IMR-90 (cell line): ENCODE results near the gene PMS1. TPM values are rescaled to one million over a fixed set of nuclear protein-coding genes. Genes with fewer than 3 reads are reported as not detected.

Experiments
- ATAC-seq: fragments of 200-7000 bp; cut with Tn5 transposase; 2 replicates; pipeline ENCODE4 v1.9.1; 2020; ENCODE audit warnings: low read depth, mild to moderate bottlenecking, moderate library complexity
- BruUV-seq: library from RNA; stranded (reverse); fragments of 400-500 nt; replicated peaks from 2 replicates; lab custom pipeline; 2021; lab: Mats Ljungman, UMichigan
- CTCF ChIA-PET: fragments of 300-600 bp; formaldehyde crosslinking; extraction: SDS; loops from one replicate; lab custom pipeline; 2021; ENCODE audit warnings: antibody characterized with exemption; lab: Yijun Ruan, JAX
- POLR2A ChIA-PET: fragments of 300-600 bp; sonication (Branson Sonifier 250); formaldehyde crosslinking; loops from one replicate; lab custom pipeline; 2022; ENCODE audit warnings: antibody characterized with exemption; ENCODE audit not compliant: unreplicated experiment; lab: Charles Lee
- DNase-seq: peaks from one replicate; pipeline ENCODE4 v3.0.0; 2013
- H2AFZ ChIP-seq: replicated peaks from 2 replicates; pipeline ENCODE3; 2013; ENCODE audit warnings: low read length, mild to moderate bottlenecking; ENCODE audit not compliant: poor library complexity
- H2AK5ac ChIP-seq: 2 replicates; pipeline ENCODE4 v1.6.1; 2013; ENCODE audit warnings: low read depth, low read length, inconsistent platforms
- H2AK9ac ChIP-seq: replicated peaks from 2 replicates; pipeline ENCODE3; 2013; ENCODE audit warnings: mild to moderate bottlenecking, low read depth, low read length, moderate library complexity; ENCODE audit not compliant: poor library complexity
- H2BK120ac ChIP-seq: 2 replicates; pipeline ENCODE4 v1.6.1; 2013; ENCODE audit warnings: low read depth, low read length, inconsistent platforms
- H2BK15ac ChIP-seq: 3 replicates; pipeline ENCODE4 v1.6.1; 2013; ENCODE audit warnings: low read depth, low read length, inconsistent platforms
- H2BK20ac ChIP-seq: 2 replicates; pipeline ENCODE4 v1.6.1; 2013; ENCODE audit warnings: low read depth, mild to moderate bottlenecking, inconsistent platforms, low read length, moderate library complexity
- H2BK5ac ChIP-seq: 2 replicates; pipeline ENCODE4 v1.6.1; 2013; ENCODE audit warnings: mild to moderate bottlenecking, low read depth, low read length, inconsistent platforms; ENCODE audit not compliant: poor library complexity, severe bottlenecking
- H3K14ac ChIP-seq: replicated peaks from 2 replicates; pipeline ENCODE4 v1.6.1; 2013; ENCODE audit warnings: low read depth, low read length, inconsistent platforms
- H3K18ac ChIP-seq: 2 replicates; pipeline ENCODE4 v1.6.1; 2013; ENCODE audit warnings: low read depth, low read length, control low read depth
- H3K23ac ChIP-seq: 2 replicates; pipeline ENCODE4 v1.6.1; 2013; ENCODE audit warnings: low read depth, low read length, inconsistent platforms
- H3K27ac ChIP-seq: 2 replicates; pipeline ENCODE4 v1.5.1; 2013; ENCODE audit warnings: mild to moderate bottlenecking, control low read depth, low read length; ENCODE audit not compliant: insufficient read depth
- H3K27me3 ChIP-seq: 2 replicates; pipeline ENCODE4 v1.6.1; 2013; ENCODE audit warnings: low read length; ENCODE audit not compliant: control insufficient read depth, insufficient read depth
- H3K36me3 ChIP-seq: 2 replicates; pipeline ENCODE4 v1.6.1; 2013; ENCODE audit warnings: low read length, mixed read lengths; ENCODE audit not compliant: control insufficient read depth, insufficient read depth
- H3K4ac ChIP-seq: 2 replicates; pipeline ENCODE4 v1.6.1; 2013; ENCODE audit warnings: low read depth, low read length, inconsistent platforms
- H3K4me1 ChIP-seq: 2 replicates; pipeline ENCODE4 v1.6.1; 2013; ENCODE audit warnings: low read length, mixed read lengths; ENCODE audit not compliant: control insufficient read depth, insufficient read depth
- H3K4me2 ChIP-seq: 2 replicates; pipeline ENCODE4 v1.6.1; 2013; ENCODE audit warnings: low read depth, mild to moderate bottlenecking, control low read depth, low read length, moderate library complexity
- H3K4me3 ChIP-seq: 2 replicates; pipeline ENCODE4 v1.5.1; 2013; ENCODE audit warnings: low read depth, mild to moderate bottlenecking, control low read depth, low read length, moderate library complexity; ENCODE audit not compliant: insufficient read depth
- H3K56ac ChIP-seq: 2 replicates; pipeline ENCODE4 v1.6.1; 2013; ENCODE audit warnings: low read length, inconsistent platforms; ENCODE audit not compliant: insufficient read depth; ENCODE audit errors: extremely low read depth
- H3K79me1 ChIP-seq, 2 experiments: 2 replicates each; pipeline ENCODE4 v1.6.1; 2013; ENCODE audit warnings: low read length in 2 of 2, inconsistent platforms in 1 of 2, low read depth in 1 of 2
- H3K9ac ChIP-seq: 2 replicates; pipeline ENCODE4 v1.6.1; 2013; ENCODE audit warnings: low read depth, low read length, control low read depth
- H3K9me1 ChIP-seq: 2 replicates; pipeline ENCODE4 v1.6.1; 2013; ENCODE audit warnings: low read length, inconsistent platforms; ENCODE audit not compliant: insufficient read depth
- H3K9me3 ChIP-seq: 2 replicates; pipeline ENCODE4 v1.6.1; 2013; ENCODE audit warnings: low read length; ENCODE audit not compliant: control insufficient read depth, insufficient read depth
- H4K20me1 ChIP-seq: 2 replicates; pipeline ENCODE4 v1.6.1; 2013; ENCODE audit warnings: low read length, inconsistent platforms; ENCODE audit not compliant: insufficient read depth
- H4K5ac ChIP-seq: 2 replicates; pipeline ENCODE4 v1.6.1; 2013; ENCODE audit warnings: mild to moderate bottlenecking, low read depth, low read length, control low read depth
- H4K8ac ChIP-seq, 2 experiments: 2 replicates each; pipeline ENCODE4 v1.6.1; 2013; ENCODE audit warnings: low read depth in 2 of 2, low read length in 2 of 2, control low read depth in 1 of 2, inconsistent platforms in 1 of 2
- H4K91ac ChIP-seq: 2 replicates; pipeline ENCODE4 v1.6.1; 2013; ENCODE audit warnings: low read depth, low read length, inconsistent platforms; ENCODE audit not compliant: insufficient read depth
- BHLHE40 ChIP-seq: fragments of 150-350 bp; IDR thresholded peaks from 2 replicates; pipeline ENCODE4 v1.6.1; 2016; ENCODE audit warnings: mild to moderate bottlenecking, low read depth, low read length
- CEBPB ChIP-seq: IDR thresholded peaks from 2 replicates; pipeline ENCODE4 v1.6.1; 2012; ENCODE audit warnings: low read depth, low read length, improper control_type of control experiment
- CHD1 ChIP-seq: IDR thresholded peaks from 2 replicates; pipeline ENCODE4 v1.6.1; 2012; ENCODE audit warnings: low read depth, low read length, improper control_type of control experiment
- FOS ChIP-seq: fragments of 150-350 bp; IDR thresholded peaks from 2 replicates; pipeline ENCODE4 v1.6.1; 2016; ENCODE audit warnings: low read depth, low read length
- MAFK ChIP-seq: IDR thresholded peaks from 2 replicates; pipeline ENCODE4 v1.6.1; 2012; ENCODE audit warnings: low read depth, low read length, improper control_type of control experiment
- MAZ ChIP-seq: IDR thresholded peaks from 2 replicates; pipeline ENCODE4 v1.6.1; 2012; ENCODE audit warnings: low read depth, mild to moderate bottlenecking, low read length, improper control_type of control experiment, moderate library complexity, borderline replicate concordance
- MXI1 ChIP-seq: IDR thresholded peaks from 2 replicates; pipeline ENCODE4 v1.6.1; 2012; ENCODE audit warnings: low read depth, mild to moderate bottlenecking, low read length, moderate library complexity, borderline replicate concordance
- NFE2L2 ChIP-seq: fragments of 150-350 bp; IDR thresholded peaks from 2 replicates; pipeline ENCODE4 v1.6.1; 2016; ENCODE audit warnings: low read depth, mild to moderate bottlenecking, low read length
- POLR2A ChIP-seq: IDR thresholded peaks from 2 replicates; pipeline ENCODE4 v1.6.1; 2012; ENCODE audit warnings: mild to moderate bottlenecking, low read depth, low read length
- RAD21 ChIP-seq: IDR thresholded peaks from 2 replicates; pipeline ENCODE4 v1.6.1; 2012; ENCODE audit warnings: low read length, improper control_type of control experiment
- RCOR1 ChIP-seq: IDR thresholded peaks from 2 replicates; pipeline ENCODE4 v1.6.1; 2012; ENCODE audit warnings: mild to moderate bottlenecking, low read length, improper control_type of control experiment; ENCODE audit not compliant: insufficient replicate concordance
- RFX5 ChIP-seq: IDR thresholded peaks from 2 replicates; pipeline ENCODE4 v1.8.0; 2012; ENCODE audit warnings: low read depth, mild to moderate bottlenecking, low read length, moderate library complexity
- SMC3 ChIP-seq: fragments of 150-350 bp; IDR thresholded peaks from 2 replicates; pipeline ENCODE4 v1.6.1; 2016; ENCODE audit warnings: low read depth, mild to moderate bottlenecking, antibody characterized with exemption, low read length, moderate library complexity
- WGBS, 2 experiments: methylation state at CpG; one replicate each; pipeline versions ENCODE4 v1.1.5 to v1.1.7; 2013; ENCODE audit warnings: missing lambda C conversion rate in 2 of 2; ENCODE audit not compliant: insufficient read length in 1 of 2; ENCODE audit errors: extremely low coverage in 2 of 2; 5-methylcytosine and 5-hydroxymethylcytosine counted together
- dilution Hi-C: fragments of 300-500 bp; cut with HindIII; formaldehyde crosslinking; loops from one replicate; pipeline ENCODE4 v1.14.3; 2018; ENCODE audit warnings: low sequenced_read_pairs; ENCODE audit not compliant: unreplicated experiment
- in situ Hi-C: fragments of 300-500 bp; cut with MboI; formaldehyde crosslinking; loops from 3 replicates; pipeline ENCODE4 v1.14.3; 2019; ENCODE audit warnings: low sequenced_read_pairs, inconsistent platforms, mixed read lengths
- intact Hi-C: fragments of 100-400 bp; cut with micrococcal nuclease; formaldehyde crosslinking; loops from 2 replicates; pipeline ENCODE4 v1.10.0; 2022
- polyA plus RNA-seq, 3 experiments: library from polyadenylated mRNA; depleted of rRNA; stranded (reverse); fragments of >200 nt; gene quantifications; 2 replicates each; pipeline ENCODE4 v1.2.3, GENCODE V29; 2012; ENCODE audit warnings: low replicate concordance in 1 of 3
- total RNA-seq: library from RNA; depleted of rRNA; stranded (reverse); fragments of >200 nt; gene quantifications from 2 replicates; pipeline ENCODE4 v1.2.3, GENCODE V29; 2012
- TF ChIP-seq, protein P1 (sequence below): conservative IDR thresholded peaks from 2 replicates; pipeline ENCODE4 v1.5.1; 2012; ENCODE audit warnings: mild to moderate bottlenecking, low read depth, low read length, improper control_type of control experiment
- TF ChIP-seq, protein P2 (sequence below): fragments of 150-350 bp; IDR thresholded peaks from 2 replicates; pipeline ENCODE4 v1.6.1; 2017; ENCODE audit warnings: mild to moderate bottlenecking, antibody characterized with exemption, low read length, low read depth

PMS1 gene
- total and polyA plus RNA-seq, 2 of the 4 experiments (the other 2 are of a cell fraction) = 8.1 to 10.6 TPM

GRCh38 chr2:189762551-189763298, 21.5 kb upstream of the PMS1 start, which contains the start of gene OSGEPL1:
Gene OSGEPL1 (minus strand): TSS chr2:189762792. CDS start chr2:189761640, 1,152 bp downstream.
- no peaks in the 10 kb centered on the region for H4K20me1 ChIP-seq
- intact Hi-C loops = loop anchor here (1.0 kb wide), 1 partner anchor 88 kb away; the partner anchor contains the start of gene ANKAR
- 0% methylated on average over 12 of the region's 33 CpGs; no CpG with 5 or more reads in 1 of the 2 experiments for WGBS, 2 experiments
- TF ChIP-seq, protein P1, sequence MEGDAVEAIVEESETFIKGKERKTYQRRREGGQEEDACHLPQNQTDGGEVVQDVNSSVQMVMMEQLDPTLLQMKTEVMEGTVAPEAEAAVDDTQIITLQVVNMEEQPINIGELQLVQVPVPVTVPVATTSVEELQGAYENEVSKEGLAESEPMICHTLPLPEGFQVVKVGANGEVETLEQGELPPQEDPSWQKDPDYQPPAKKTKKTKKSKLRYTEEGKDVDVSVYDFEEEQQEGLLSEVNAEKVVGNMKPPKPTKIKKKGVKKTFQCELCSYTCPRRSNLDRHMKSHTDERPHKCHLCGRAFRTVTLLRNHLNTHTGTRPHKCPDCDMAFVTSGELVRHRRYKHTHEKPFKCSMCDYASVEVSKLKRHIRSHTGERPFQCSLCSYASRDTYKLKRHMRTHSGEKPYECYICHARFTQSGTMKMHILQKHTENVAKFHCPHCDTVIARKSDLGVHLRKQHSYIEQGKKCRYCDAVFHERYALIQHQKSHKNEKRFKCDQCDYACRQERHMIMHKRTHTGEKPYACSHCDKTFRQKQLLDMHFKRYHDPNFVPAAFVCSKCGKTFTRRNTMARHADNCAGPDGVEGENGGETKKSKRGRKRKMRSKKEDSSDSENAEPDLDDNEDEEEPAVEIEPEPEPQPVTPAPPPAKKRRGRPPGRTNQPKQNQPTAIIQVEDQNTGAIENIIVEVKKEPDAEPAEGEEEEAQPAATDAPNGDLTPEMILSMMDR = peak; percentile 61
- TF ChIP-seq BHLHE40 (no peak), CEBPB (peak; percentile 36; the same call in 1 of the 2 replicates), RCOR1 (no peak), POLR2A (0 out of 2 replicates have a peak, but pooled peaks have one; percentile 26), NFE2L2 (no peak), MXI1 (peak; percentile 37; the same call in 1 of the 2 replicates), CHD1 (no peak), SMC3 (no peak), FOS (no peak), RAD21 (no peak; the same call in 1 of the 2 replicates), MAZ (no peak), RFX5 (no peak), MAFK (no peak)
- TF ChIP-seq, protein P2, sequence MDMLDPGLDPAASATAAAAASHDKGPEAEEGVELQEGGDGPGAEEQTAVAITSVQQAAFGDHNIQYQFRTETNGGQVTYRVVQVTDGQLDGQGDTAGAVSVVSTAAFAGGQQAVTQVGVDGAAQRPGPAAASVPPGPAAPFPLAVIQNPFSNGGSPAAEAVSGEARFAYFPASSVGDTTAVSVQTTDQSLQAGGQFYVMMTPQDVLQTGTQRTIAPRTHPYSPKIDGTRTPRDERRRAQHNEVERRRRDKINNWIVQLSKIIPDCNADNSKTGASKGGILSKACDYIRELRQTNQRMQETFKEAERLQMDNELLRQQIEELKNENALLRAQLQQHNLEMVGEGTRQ = peak; percentile 84

More at GRCh38 chr2:189762551-189763298, 21.5 kb upstream of the PMS1 start, which contains the start of gene OSGEPL1:
- Histone ChIP-seq H3K36me3 (peaks cover 2% of the 10 kb centered on the region; the same call in 1 of the 2 replicates), H2AFZ (peak within 1 kb of the TSS; percentile 100), H3K23ac (peak within 1 kb of the TSS; percentile 86), H2BK20ac (peak within 1 kb of the TSS; percentile 70), H3K9me1 (no peaks in the 10 kb centered on the region), H3K14ac (peak within 1 kb of the TSS; percentile 98), H3K4me2 (peak within 1 kb of the TSS; percentile 88), H2AK9ac (peak within 1 kb of the TSS; percentile 68), H3K56ac (peak within 1 kb of the TSS; percentile 99), H3K9ac (peak within 1 kb of the TSS; percentile 88), H3K9me3 (no peaks in the 10 kb centered on the region), H3K4me3 (peak within 1 kb of the TSS; percentile 69), H3K27me3 (no peaks in the 10 kb centered on the region), H2AK5ac (peak within 1 kb of the TSS; percentile 30), H4K91ac (peak within 1 kb of the TSS; percentile 87), H3K4me1 (no peaks in the 10 kb centered on the region), H3K18ac (peak within 1 kb of the TSS; percentile 68), H3K4ac (peak within 1 kb of the TSS; percentile 96), H2BK15ac (peak within 1 kb of the TSS; percentile 48; the same call in 1 of the 3 replicates), H2BK5ac (peak within 1 kb of the TSS; percentile 73), H3K27ac (peak within 1 kb of the TSS; percentile 72), H4K8ac (peak within 1 kb of the TSS; percentile 97 to 99), H3K79me1 (peaks cover 0 to 6% of the 10 kb centered on the region in 2 experiments; a peak in 2 of 4 replicates), H4K5ac (peak within 1 kb of the TSS; percentile 99), H2BK120ac (peak within 1 kb of the TSS; percentile 82)
- BruUV-seq = no TSS peak
- peak; percentile 95 for ATAC-seq
- ChIA-PET CTCF (interaction anchor here (0.5 to 2.9 kb wide), 12 partner anchors 12 to 876 kb away, joined by 3 to 20 read pairs (median 4); no protein-coding TSS in a partner anchor), POLR2A (interaction anchor here (0.6 to 1.0 kb wide), 2 partner anchors 22 to 37 kb away, joined by 3 to 4 read pairs; partner anchors contain the start of genes ORMDL1 and PMS1)
- dilution Hi-C loops = no loop called here
- in situ Hi-C loops = no loop called here
- peak; percentile 90 for DNase-seq
